ENCODE data around the gene PSMB3. TPM values are rescaled to one million over a fixed set of nuclear protein-coding genes. Genes with fewer than 3 reads are reported as not detected.

PSMB3 gene
- 356 to 463 TPM (median 422 TPM) in 5 replicates for total RNA-seq (2022; extraction: Qiagen RNA extraction; ENCODE audit: low read depth)

GRCh38 chr17:38752308-38753070, at the start of gene PSMB3:
Gene PSMB3 (plus strand): TSS chr17:38752741. CDS start chr17:38752827, 86 bp downstream.

GRCh38 chr17:38704606-38705522, 47.7 kb upstream of the PSMB3 start, which contains the start of gene MLLT6:
Gene MLLT6 (plus strand): TSS chr17:38705273. CDS start chr17:38705633, 360 bp downstream.

GRCh38 chr17:38729886-38730525, 22.5 kb upstream of the PSMB3 start, which contains the start of gene CISD3:
Gene CISD3 (plus strand): TSS chr17:38730341. CDS start chr17:38730359, 18 bp downstream.

GRCh38 chr17:38748149-38748891, 4.2 kb upstream of the PSMB3 start, which contains the start of gene PCGF2:
Gene PCGF2 (minus strand): TSS chr17:38748336. CDS start chr17:38740402, 7,934 bp downstream.

GRCh38 chr17:38799501-38800236, 47.1 kb downstream of the PSMB3 start, which contains the start of gene PIP4K2B:
Gene PIP4K2B (minus strand): TSS chr17:38799556. CDS start chr17:38799424, 132 bp downstream.

Other genes starting within 250 kb of the PSMB3 start
- gene SRCIN1, start 146.8 kb upstream of the PSMB3 start, total RNA-seq (2022; extraction: Qiagen RNA extraction; ENCODE audit: low read depth): 1.4 to 3.1 TPM (median 2.6 TPM) in 5 replicates
- gene EPOP, start 77.8 kb upstream of the PSMB3 start, total RNA-seq (2022; extraction: Qiagen RNA extraction; ENCODE audit: low read depth): 9.8 to 13.2 TPM (median 12.6 TPM) in 5 replicates
- 20.1 to 31.5 TPM (median 29.5 TPM) in 5 replicates for gene MLLT6, start 47.5 kb upstream of the PSMB3 start, total RNA-seq (2022; extraction: Qiagen RNA extraction; ENCODE audit: low read depth)
- 53.3 to 103 TPM (median 92.4 TPM) in 5 replicates for gene CISD3, start 22.4 kb upstream of the PSMB3 start, total RNA-seq (2022; extraction: Qiagen RNA extraction; ENCODE audit: low read depth)
- gene PCGF2, start 4.4 kb upstream of the PSMB3 start, total RNA-seq (2022; extraction: Qiagen RNA extraction; ENCODE audit: low read depth): 31.5 to 53.9 TPM (median 52.9 TPM) in 5 replicates
- 33.1 to 45.1 TPM (median 42.1 TPM) in 5 replicates for gene PIP4K2B, start 46.8 kb downstream of the PSMB3 start, total RNA-seq (2022; extraction: Qiagen RNA extraction; ENCODE audit: low read depth)
- gene CWC25, start 72.6 kb downstream of the PSMB3 start, total RNA-seq (2022; extraction: Qiagen RNA extraction; ENCODE audit: low read depth): 20.5 to 24.6 TPM (median 21.7 TPM) in 5 replicates
- 2,567 to 3,166 TPM (median 2,626 TPM) in 5 replicates for gene RPL23, start 101.0 kb downstream of the PSMB3 start, total RNA-seq (2022; extraction: Qiagen RNA extraction; ENCODE audit: low read depth)
- 255 to 274 TPM (median 264 TPM) in 5 replicates for gene LASP1, start 117.3 kb downstream of the PSMB3 start, total RNA-seq (2022; extraction: Qiagen RNA extraction; ENCODE audit: low read depth)
- gene FBXO47, start 214.7 kb downstream of the PSMB3 start, total RNA-seq (2022; extraction: Qiagen RNA extraction; ENCODE audit: low read depth): not detected in 5 replicates